Suprapubic skin (tissue), 3 donors: ENCODE results near the gene EPAS1.

ENCODE experiments used
- POLR2A ChIP-seq, 2 donors: fragments of 450-650 bp; IDR thresholded peaks; one replicate each; pipeline ENCODE4 v1.6.1; 2017; ENCODE audit warnings: antibody characterized with exemption in 2 of 2, mild to moderate bottlenecking in 2 of 2, moderate library complexity in 2 of 2
- TF ChIP-seq, protein P1 (sequence below), 2 donors: fragments of 200-600 bp in 1 of 2; fragments of 450-650 bp in 1 of 2; sonication (generic) in 1 of 2; IDR thresholded peaks; one replicate each; pipeline ENCODE4 v1.5.1; 2016 to 2019; ENCODE audit warnings: antibody characterized with exemption in 2 of 2, mild to moderate bottlenecking in 1 of 2, moderate library complexity in 1 of 2

DNA sequence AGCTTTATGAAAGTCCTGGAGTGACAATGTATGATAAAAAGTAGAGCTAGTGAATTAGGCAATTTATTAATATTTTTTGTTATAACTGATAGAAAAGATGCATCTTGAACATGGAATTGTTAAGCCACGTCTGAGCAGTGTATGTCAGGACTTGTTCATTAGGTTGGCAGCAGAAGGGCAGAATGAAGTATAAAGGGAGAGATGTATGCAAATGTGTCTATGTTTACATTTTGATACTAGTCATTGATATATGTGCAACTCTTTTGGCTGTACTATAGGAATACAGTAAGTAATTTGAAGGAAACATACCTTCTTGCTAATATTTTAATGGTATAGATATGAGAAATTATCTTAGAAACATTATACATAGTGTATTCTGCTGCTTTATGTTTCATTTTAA is 133.2 kb downstream of the EPAS1 start:
- TF ChIP-seq POLR2A (IDR thresholded peaks at IDR 0.05), result no peak
- TF ChIP-seq, protein P1, sequence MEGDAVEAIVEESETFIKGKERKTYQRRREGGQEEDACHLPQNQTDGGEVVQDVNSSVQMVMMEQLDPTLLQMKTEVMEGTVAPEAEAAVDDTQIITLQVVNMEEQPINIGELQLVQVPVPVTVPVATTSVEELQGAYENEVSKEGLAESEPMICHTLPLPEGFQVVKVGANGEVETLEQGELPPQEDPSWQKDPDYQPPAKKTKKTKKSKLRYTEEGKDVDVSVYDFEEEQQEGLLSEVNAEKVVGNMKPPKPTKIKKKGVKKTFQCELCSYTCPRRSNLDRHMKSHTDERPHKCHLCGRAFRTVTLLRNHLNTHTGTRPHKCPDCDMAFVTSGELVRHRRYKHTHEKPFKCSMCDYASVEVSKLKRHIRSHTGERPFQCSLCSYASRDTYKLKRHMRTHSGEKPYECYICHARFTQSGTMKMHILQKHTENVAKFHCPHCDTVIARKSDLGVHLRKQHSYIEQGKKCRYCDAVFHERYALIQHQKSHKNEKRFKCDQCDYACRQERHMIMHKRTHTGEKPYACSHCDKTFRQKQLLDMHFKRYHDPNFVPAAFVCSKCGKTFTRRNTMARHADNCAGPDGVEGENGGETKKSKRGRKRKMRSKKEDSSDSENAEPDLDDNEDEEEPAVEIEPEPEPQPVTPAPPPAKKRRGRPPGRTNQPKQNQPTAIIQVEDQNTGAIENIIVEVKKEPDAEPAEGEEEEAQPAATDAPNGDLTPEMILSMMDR (IDR thresholded peaks at IDR 0.05), result no peak
